ENCODE results near the gene NPAS3. TPM values are rescaled to one million over a fixed set of nuclear protein-coding genes. Genes with fewer than 3 reads are reported as not detected.

NPAS3 gene
- total RNA-seq, 4 donors from 2014 or later, result 1.5 to 12.3 (median 3.4) TPM

DNA sequence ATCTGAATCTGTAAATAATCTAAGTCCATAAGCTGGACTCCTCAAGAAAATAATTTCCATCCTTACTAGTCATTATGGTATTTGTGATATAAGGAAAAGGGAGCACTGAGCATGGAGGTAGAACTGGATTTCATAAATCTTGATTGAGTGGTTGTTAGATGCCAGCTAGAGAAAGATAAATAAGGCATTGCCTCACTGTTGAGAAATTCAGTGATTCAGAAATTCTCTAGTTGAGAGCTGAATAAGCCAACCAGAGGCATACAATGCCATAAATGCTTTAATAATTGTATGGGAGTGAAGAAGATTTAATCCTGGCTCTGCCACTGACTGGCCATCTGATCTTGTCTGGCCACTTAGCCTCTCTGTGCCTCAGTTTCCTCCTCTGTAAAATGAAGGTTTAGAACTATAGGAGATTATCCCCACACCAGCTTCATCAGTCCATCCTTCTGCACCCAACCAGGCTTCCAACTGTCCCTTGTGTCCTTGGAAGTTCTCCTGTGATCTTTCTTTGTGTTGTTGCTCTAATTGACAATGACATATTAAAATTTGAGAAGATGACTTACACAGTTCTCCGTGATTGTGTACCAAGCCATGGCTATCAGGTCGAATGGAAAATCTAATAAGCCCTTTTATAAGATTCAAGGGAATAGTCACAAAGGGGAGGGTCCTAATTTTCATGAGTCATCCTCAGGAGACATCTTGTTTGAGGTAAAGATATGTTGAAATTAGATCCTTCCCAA, 617.9 kb downstream of the NPAS3 start:
- no peak overlapping the region for H3K4me3 ChIP-seq
- H3K4me1 ChIP-seq, result no peaks in the 10 kb centered on the region
- no peaks in the 10 kb centered on the region for H3K9me3 ChIP-seq
- no peak for DNase-seq (ENCODE audit: low spot score in 2 of 2)
- WGBS, 2 donors, result 91 to 96% methylated on average over 2 of the region's 2 CpGs
- no peaks in the 10 kb centered on the region for H3K36me3 ChIP-seq
- H3K27me3 ChIP-seq, result no peaks in the 10 kb centered on the region
- H3K27ac ChIP-seq, result no peak overlapping the region
- no peak for TF ChIP-seq POLR2A (IDR thresholded peaks at IDR 0.05)
- TF ChIP-seq, protein P1, sequence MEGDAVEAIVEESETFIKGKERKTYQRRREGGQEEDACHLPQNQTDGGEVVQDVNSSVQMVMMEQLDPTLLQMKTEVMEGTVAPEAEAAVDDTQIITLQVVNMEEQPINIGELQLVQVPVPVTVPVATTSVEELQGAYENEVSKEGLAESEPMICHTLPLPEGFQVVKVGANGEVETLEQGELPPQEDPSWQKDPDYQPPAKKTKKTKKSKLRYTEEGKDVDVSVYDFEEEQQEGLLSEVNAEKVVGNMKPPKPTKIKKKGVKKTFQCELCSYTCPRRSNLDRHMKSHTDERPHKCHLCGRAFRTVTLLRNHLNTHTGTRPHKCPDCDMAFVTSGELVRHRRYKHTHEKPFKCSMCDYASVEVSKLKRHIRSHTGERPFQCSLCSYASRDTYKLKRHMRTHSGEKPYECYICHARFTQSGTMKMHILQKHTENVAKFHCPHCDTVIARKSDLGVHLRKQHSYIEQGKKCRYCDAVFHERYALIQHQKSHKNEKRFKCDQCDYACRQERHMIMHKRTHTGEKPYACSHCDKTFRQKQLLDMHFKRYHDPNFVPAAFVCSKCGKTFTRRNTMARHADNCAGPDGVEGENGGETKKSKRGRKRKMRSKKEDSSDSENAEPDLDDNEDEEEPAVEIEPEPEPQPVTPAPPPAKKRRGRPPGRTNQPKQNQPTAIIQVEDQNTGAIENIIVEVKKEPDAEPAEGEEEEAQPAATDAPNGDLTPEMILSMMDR (IDR thresholded peaks at IDR 0.05), result no peak

DNA sequence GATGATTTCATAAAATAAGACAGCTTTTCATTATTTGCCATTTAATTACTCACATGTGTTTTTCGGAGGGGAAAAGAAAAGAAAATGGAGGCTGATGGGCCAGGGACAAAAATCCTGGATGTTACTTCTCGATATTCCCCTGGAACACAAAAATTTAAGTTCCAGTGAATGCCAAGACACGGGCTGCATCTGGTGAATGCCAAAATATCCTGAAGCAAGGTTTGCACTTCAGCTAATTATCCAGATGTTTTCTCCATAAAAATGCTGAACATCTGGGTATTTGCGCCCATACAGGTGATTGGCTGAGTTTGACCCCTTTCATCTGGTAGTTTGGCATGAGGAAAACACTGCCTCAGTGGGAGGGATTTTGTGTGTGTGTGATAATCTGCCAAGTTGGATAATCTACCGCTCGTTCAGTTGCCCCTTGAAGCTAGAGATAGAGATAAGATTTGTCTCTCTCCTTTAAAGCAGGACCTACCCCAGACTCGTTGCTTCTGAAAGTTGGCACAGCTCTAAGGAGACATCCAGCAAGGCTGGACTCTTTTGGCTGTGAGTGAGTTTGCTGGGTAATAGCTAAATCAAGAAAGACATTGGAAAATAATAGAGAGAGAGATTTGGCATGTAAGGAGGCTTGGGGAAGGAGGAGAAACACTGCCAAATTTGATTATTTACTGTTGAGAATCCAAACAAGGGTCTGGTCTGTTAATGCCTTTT, 622.2 kb downstream of the NPAS3 start:
- H3K9me3 ChIP-seq, result no peaks in the 10 kb centered on the region
- TF ChIP-seq EP300 (IDR thresholded peaks at IDR 0.05) (no peak), POLR2A (IDR thresholded peaks at IDR 0.05) (no peak)
- TF ChIP-seq, protein P1 (IDR thresholded peaks at IDR 0.05), result no peak
- no peaks in the 10 kb centered on the region for H3K36me3 ChIP-seq
- no peaks in the 10 kb centered on the region for H3K27me3 ChIP-seq
- DNase-seq (ENCODE audit: low spot score in 2 of 2), result no peak
- H3K4me1 ChIP-seq, result no peaks in the 10 kb centered on the region
- WGBS, 2 donors, result 72 to 77% methylated on average over 7 of the region's 7 CpGs
- H3K4me3 ChIP-seq, result no peak overlapping the region
- no peak overlapping the region for H3K27ac ChIP-seq

DNA sequence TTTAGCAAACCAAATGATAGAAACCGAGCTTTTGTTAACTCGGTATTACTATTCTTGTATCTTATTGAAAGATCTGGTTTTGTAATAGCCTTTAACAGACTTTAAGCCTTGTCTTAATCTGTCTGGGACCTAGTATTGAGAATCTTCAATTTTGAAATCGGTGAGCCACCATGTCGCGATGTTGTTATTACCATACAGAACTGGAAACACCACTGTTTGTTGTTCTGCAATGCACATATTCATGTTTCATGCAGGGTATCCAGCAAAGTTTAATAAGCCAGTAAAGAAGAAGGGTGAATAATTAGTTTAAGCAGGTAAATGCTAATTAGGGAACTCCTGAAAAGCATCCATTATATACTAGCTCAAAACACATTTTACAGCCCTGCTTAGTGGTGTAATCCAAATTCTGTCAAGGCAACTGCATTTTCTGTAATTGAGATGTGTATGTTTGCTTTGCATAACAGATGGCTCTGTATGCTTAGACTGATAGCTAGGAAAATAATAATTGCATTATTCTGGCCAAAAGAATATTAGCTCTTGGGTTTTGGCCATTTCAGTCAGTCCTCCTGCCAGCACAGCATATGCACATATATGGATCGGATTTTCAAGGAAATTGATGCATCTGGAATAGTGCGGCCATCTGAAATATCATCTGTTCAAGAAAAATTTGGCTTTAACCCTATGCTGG, 623.0 kb downstream of the NPAS3 start:
- 81 to 84% methylated on average over 7 of the region's 7 CpGs for WGBS, 2 donors

DNA sequence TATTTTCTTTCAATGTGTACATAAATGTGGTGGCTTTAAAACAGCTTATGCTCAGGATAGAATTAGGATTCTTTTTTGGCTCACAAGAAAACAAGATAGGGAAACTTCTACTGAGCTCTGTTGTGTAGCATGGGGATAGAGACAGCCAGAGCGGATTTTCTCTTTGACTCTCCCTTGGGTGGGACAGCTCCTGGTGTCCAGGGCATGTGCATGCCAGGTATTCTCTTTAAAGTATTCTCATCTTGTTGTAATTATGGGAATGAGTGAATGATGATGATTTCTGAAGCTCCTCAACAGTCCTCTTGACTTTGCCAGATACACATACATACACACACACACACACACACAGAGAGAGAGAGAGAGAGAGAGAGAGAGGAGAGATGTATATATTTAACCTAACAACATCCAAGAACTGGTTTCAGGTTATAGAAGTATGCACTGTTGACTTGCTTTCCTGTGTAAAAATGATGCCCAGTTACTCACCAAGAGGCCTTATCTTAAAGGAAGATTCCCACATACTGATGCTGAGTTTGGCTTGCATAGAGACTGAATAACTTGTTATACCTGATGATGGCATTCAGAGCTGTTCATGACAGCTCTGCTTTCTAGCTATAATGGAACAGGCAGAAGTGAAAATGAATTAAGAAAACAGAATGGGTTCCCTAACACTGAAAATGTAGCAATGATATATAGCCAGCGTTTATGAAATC, 624.7 kb downstream of the NPAS3 start:
- TF ChIP-seq EP300 (IDR thresholded peaks at IDR 0.05) (no peak), POLR2A (IDR thresholded peaks at IDR 0.05) (no peak)
- TF ChIP-seq, protein P1 (IDR thresholded peaks at IDR 0.05), result no peak
- WGBS, 2 donors, result 84 to 86% methylated on average over 2 of the region's 2 CpGs

More for the DNA sequence above, 623.0 kb downstream of the NPAS3 start:
- Histone ChIP-seq H3K36me3 (no peaks in the 10 kb centered on the region), H3K9me3 (no peaks in the 10 kb centered on the region), H3K27ac (no peak overlapping the region), H3K4me3 (no peak overlapping the region), H3K4me1 (no peaks in the 10 kb centered on the region), H3K27me3 (no peaks in the 10 kb centered on the region)
- no peak for DNase-seq (ENCODE audit: low spot score in 2 of 2)
- TF ChIP-seq POLR2A (IDR thresholded peaks at IDR 0.05) (no peak), EP300 (IDR thresholded peaks at IDR 0.05) (no peak)
- TF ChIP-seq, protein P1 (IDR thresholded peaks at IDR 0.05), result no peak

More for the DNA sequence above, 624.7 kb downstream of the NPAS3 start:
- H3K4me1 ChIP-seq, result no peaks in the 10 kb centered on the region
- H3K27me3 ChIP-seq, result no peaks in the 10 kb centered on the region
- H3K9me3 ChIP-seq, result no peaks in the 10 kb centered on the region
- no peak for DNase-seq (ENCODE audit: low spot score in 2 of 2)
- H3K27ac ChIP-seq, result no peak overlapping the region
- H3K36me3 ChIP-seq, result no peaks in the 10 kb centered on the region
- no peak overlapping the region for H3K4me3 ChIP-seq

All from tibial nerve (tissue), 4 donors.